MM.1S (cell line): ENCODE data around the gene CTNNBL1.

Source experiments
- EZH2 ChIP-seq: fragments of 300-600 bp; sonication (generic); optimal IDR thresholded peaks from 2 replicates; pipeline ENCODE3; 2017; ENCODE audit warnings: low read depth, mild to moderate bottlenecking, antibody characterized with exemption, low read length, mixed read lengths
- EZH2phosphoT487 ChIP-seq: fragments of 300-600 bp; sonication (generic); IDR thresholded peaks from 2 replicates; pipeline ENCODE4 v1.6.1; 2018; ENCODE audit warnings: antibody characterized with exemption, low read length
- TF ChIP-seq, protein P1 (sequence below): fragments of 300-600 bp; sonication (generic); IDR thresholded peaks from 2 replicates; pipeline ENCODE4 v1.5.1; 2016; ENCODE audit warnings: antibody characterized with exemption, low read length, mixed read lengths

DNA sequence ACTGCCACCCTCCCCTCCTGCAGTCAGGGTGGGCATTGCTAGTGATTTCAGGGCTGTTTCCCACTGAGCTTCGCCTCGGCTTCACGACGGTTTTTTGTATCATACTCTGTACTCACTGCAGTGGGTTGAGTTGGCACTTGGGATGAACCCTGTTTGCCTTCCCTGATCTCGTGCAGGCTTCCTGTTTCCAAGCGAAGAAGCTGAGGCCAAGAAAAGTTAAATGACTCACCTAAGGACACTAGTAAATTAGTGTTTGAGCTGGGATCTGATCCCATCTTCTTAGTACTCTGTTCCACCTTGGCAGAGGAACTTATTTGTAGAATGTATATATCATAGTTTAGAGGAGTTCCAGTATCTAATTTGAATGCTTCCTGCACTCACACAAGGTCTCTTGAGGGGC lies 158.8 kb downstream of the CTNNBL1 start:
- TF ChIP-seq, protein P1, sequence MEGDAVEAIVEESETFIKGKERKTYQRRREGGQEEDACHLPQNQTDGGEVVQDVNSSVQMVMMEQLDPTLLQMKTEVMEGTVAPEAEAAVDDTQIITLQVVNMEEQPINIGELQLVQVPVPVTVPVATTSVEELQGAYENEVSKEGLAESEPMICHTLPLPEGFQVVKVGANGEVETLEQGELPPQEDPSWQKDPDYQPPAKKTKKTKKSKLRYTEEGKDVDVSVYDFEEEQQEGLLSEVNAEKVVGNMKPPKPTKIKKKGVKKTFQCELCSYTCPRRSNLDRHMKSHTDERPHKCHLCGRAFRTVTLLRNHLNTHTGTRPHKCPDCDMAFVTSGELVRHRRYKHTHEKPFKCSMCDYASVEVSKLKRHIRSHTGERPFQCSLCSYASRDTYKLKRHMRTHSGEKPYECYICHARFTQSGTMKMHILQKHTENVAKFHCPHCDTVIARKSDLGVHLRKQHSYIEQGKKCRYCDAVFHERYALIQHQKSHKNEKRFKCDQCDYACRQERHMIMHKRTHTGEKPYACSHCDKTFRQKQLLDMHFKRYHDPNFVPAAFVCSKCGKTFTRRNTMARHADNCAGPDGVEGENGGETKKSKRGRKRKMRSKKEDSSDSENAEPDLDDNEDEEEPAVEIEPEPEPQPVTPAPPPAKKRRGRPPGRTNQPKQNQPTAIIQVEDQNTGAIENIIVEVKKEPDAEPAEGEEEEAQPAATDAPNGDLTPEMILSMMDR: no peak
- no peak for TF ChIP-seq EZH2phosphoT487
- TF ChIP-seq EZH2: no peak
